HG02759 (cell line): ENCODE measurements around the gene RCCD1.

Source experiments
- ATAC-seq: cut with Tn5 transposase; IDR thresholded peaks from one replicate; pipeline ENCODE4 v1.9.1; 2021; ENCODE audit warnings: mild to moderate bottlenecking, moderate library complexity; ENCODE audit not compliant: unreplicated experiment

Gene RCCD1

GRCh38 chr15:90960298-90961091 is 5.8 kb downstream of the RCCD1 start:
- ATAC-seq, result no peak

- no peak for ATAC-seq
Observed at GRCh38 chr15:90962021-90962420, 7.3 kb downstream of the RCCD1 start.

GRCh38 chr15:90966262-90966661 is 11.6 kb downstream of the RCCD1 start:
- no peak for ATAC-seq

- ATAC-seq, result no peak
Observed at GRCh38 chr15:90967206-90967605, 12.5 kb downstream of the RCCD1 start.

- no peak for ATAC-seq
Observed at GRCh38 chr15:90968434-90968833, 13.8 kb downstream of the RCCD1 start.

GRCh38 chr15:90970274-90970673 is 15.6 kb downstream of the RCCD1 start:
- no peak for ATAC-seq

- no peak for ATAC-seq
Observed at GRCh38 chr15:90972133-90972532, 17.4 kb downstream of the RCCD1 start.

GRCh38 chr15:90974216-90974615 is 19.5 kb downstream of the RCCD1 start:
- ATAC-seq, result no peak

DNA sequence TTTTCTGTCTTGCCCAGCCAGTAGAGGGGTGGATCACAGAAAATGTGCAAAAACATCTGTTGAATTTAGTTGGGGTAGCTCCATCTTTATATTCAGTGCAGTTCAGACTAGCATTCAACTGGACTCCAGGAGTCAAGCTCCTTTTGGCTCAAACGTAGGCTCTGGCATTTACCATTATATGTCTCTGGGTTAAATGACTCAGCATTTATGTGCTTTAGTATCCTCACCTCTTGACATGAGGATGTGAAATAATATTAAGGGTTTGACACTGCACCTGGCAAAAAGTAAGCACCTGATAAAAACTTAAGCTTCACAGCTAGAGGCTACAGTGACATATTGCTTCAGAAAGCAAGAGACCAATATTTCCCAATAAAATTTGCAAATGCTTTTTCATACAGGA is 24.9 kb downstream of the RCCD1 start:
- no peak for ATAC-seq

- peak; percentile 76 for ATAC-seq
Observed at GRCh38 chr15:90981681-90982080, 27.0 kb downstream of the RCCD1 start.

GRCh38 chr15:90982135-90982534 is 27.5 kb downstream of the RCCD1 start:
- peak; percentile 50 for ATAC-seq

GRCh38 chr15:90986790-90987507 is 32.3 kb downstream of the RCCD1 start:
- ATAC-seq, result peak; percentile 45

DNA sequence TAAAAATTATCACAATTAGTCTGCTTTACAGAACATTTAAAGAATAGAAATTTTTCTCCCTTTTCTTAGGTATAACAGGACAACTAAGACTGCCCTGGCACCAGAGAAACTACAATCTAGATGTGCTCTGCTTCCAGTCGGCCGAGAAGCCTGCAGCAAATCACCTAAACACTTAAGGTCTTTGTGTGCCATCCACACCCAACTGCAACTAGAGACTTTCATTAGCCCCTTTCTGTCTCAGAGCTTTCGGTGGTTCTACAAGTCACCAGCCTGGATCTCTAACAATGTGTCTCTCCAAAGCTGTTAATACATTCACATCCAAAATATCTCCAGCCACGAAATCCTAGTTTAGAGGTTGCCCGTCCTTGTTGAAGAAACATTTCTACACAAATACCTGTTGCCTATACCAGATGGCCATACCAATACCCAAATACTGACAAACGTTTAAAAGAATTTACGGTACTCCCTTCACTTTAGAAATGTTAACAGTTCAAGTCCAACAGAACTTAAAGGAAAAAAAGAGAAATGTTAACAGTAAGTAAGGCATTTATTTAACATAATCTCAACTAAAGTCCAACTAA is 33.0 kb downstream of the RCCD1 start:
- ATAC-seq, result no peak

- ATAC-seq, result no peak
Observed at GRCh38 chr15:90988296-90988695, 33.6 kb downstream of the RCCD1 start.

GRCh38 chr15:90989040-90989768 is 34.5 kb downstream of the RCCD1 start:
- no peak for ATAC-seq

- no peak for ATAC-seq
Observed at GRCh38 chr15:90990446-90990845, 35.8 kb downstream of the RCCD1 start.

DNA sequence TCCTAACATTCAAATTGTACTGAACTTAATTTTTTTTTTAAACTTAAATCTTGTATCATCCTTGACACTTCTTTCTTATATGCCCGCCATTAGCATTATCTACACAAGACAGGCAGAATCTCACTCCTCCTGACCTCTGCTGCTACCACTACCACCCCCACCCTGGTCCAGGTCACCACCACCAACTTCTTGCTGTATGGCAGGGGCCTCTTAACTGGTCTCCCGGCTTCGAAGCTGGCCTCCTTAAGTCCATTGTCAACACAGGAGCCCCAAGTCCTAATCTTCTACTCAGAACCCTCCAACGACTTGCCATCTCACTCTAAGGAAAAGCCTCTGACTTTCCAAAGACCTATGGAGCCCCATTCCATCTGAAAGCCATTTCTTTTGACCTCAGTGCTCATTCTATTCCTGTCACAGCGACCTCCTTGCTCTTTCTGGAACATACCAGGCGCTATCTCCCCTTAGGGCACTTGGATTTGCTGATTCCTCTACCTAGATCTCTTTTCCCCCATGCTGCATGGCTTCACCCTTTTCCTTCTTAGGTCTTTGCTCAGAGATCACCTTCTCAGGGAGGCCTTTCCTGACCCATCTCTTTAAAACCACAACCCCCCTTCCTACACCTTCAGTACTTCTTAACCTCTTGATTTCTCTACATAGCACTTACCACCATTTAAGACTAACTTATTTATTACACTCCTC is 37.1 kb downstream of the RCCD1 start:
- ATAC-seq, result no peak

GRCh38 chr15:90994059-90994416 is 39.4 kb downstream of the RCCD1 start:
- peak; percentile 28 for ATAC-seq

GRCh38 chr15:90994417-90995311 is 40.0 kb downstream of the RCCD1 start, which contains the start of gene PRC1:
Gene PRC1, minus strand, starts transcription at chr15:90994535. Its CDS starts 118 bp downstream, at chr15:90994417.
- ATAC-seq, result peak; percentile 95

- no peak for ATAC-seq
Observed at GRCh38 chr15:90998737-90999136, 44.1 kb downstream of the RCCD1 start.
